Peyer's patch (tissue), 4 donors: ENCODE measurements around the gene DDX19B.

Experiments
- POLR2A ChIP-seq, 2 donors: fragments of 450-650 bp; IDR thresholded peaks; one replicate each; pipeline ENCODE4 v1.5.1; 2017; ENCODE audit warnings: antibody characterized with exemption in 2 of 2, mild to moderate bottlenecking in 2 of 2, moderate library complexity in 2 of 2
- TF ChIP-seq, protein P1 (sequence below), 6 experiments: fragments of 450-650 bp in 4 of 6; fragments of 200-600 bp in 2 of 6; sonication (generic) in 1 of 6; IDR thresholded peaks; one replicate each; pipeline ENCODE4 v1.5.1; 2017 to 2019; ENCODE audit warnings: antibody characterized with exemption in 6 of 6, mild to moderate bottlenecking in 3 of 6, moderate library complexity in 1 of 6

DNA sequence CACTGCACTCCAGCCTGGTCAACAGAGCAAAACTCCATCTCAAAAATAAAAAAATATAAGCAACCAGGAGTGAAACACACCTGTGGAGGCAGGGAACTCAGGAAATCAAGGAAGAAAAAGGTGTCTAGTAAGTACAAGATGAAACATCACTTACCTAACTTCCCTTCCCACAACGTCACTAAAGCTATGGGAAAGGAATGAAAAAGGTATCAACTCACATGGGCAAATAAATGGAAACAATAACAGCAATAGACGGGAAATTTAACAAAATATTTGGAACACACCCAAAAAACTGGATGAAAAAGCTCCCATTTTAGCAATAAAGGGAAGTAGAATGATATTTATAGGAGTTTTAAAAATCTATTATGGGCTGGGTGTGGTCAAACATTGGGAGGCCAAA, 78.8 kb downstream of the DDX19B start:
- TF ChIP-seq, protein P1, sequence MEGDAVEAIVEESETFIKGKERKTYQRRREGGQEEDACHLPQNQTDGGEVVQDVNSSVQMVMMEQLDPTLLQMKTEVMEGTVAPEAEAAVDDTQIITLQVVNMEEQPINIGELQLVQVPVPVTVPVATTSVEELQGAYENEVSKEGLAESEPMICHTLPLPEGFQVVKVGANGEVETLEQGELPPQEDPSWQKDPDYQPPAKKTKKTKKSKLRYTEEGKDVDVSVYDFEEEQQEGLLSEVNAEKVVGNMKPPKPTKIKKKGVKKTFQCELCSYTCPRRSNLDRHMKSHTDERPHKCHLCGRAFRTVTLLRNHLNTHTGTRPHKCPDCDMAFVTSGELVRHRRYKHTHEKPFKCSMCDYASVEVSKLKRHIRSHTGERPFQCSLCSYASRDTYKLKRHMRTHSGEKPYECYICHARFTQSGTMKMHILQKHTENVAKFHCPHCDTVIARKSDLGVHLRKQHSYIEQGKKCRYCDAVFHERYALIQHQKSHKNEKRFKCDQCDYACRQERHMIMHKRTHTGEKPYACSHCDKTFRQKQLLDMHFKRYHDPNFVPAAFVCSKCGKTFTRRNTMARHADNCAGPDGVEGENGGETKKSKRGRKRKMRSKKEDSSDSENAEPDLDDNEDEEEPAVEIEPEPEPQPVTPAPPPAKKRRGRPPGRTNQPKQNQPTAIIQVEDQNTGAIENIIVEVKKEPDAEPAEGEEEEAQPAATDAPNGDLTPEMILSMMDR (IDR thresholded peaks at IDR 0.05), result no peak
- TF ChIP-seq POLR2A (IDR thresholded peaks at IDR 0.05), result no peak
